Spleen (tissue), 7 donors: Measurements from ENCODE around the gene FILIP1L.

Experiments
- POLR2A ChIP-seq, 3 donors: fragments of 450-650 bp; IDR thresholded peaks; one replicate each; pipeline ENCODE4 v1.5.1; 2017; ENCODE audit warnings: antibody characterized with exemption in 3 of 3, mild to moderate bottlenecking in 1 of 3
- POLR2AphosphoS5 ChIP-seq, 3 donors: sonication (generic); formaldehyde crosslinking; IDR thresholded peaks; one replicate each; pipeline ENCODE4 v1.5.1; 2017; ENCODE audit warnings: antibody characterized with exemption in 3 of 3
- TF ChIP-seq, protein P1 (sequence below), 11 experiments: fragments of 200-600 bp in 7 of 11; fragments of 450-650 bp in 4 of 11; sonication (generic) in 4 of 11; IDR thresholded peaks in 8 of 11; conservative IDR thresholded peaks in 3 of 11; 1 replicate in 7 of 11; 2 replicates in 4 of 11; pipeline versions ENCODE4 v1.4.0 to v1.8.0; 2016 to 2021; ENCODE audit warnings: antibody characterized with exemption in 11 of 11, inconsistent platforms in 4 of 11, mild to moderate bottlenecking in 1 of 11
- donor health status: DM: no; HTN: no; CAD: no; lungs with moderate emphysema.
- donor health status: DM: no; HTN: no; CAD: no.
- donor health status: DM: no; HTN: no; CAD: no.

GRCh38 chr3:100140976-100141375, 26.7 kb upstream of the FILIP1L start:
- TF ChIP-seq, protein P1, sequence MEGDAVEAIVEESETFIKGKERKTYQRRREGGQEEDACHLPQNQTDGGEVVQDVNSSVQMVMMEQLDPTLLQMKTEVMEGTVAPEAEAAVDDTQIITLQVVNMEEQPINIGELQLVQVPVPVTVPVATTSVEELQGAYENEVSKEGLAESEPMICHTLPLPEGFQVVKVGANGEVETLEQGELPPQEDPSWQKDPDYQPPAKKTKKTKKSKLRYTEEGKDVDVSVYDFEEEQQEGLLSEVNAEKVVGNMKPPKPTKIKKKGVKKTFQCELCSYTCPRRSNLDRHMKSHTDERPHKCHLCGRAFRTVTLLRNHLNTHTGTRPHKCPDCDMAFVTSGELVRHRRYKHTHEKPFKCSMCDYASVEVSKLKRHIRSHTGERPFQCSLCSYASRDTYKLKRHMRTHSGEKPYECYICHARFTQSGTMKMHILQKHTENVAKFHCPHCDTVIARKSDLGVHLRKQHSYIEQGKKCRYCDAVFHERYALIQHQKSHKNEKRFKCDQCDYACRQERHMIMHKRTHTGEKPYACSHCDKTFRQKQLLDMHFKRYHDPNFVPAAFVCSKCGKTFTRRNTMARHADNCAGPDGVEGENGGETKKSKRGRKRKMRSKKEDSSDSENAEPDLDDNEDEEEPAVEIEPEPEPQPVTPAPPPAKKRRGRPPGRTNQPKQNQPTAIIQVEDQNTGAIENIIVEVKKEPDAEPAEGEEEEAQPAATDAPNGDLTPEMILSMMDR (IDR thresholded peaks at IDR 0.05 in 8 of 11, conservative IDR thresholded peaks at IDR 0.05 in 3 of 11), result no peak
- no peak for TF ChIP-seq POLR2A (IDR thresholded peaks at IDR 0.05)
- TF ChIP-seq POLR2AphosphoS5 (IDR thresholded peaks at IDR 0.05), result no peak
